AG04449 (cell line): ENCODE measurements around the gene DUSP19.

Source experiments
- CTCF ChIA-PET: fragments of 350-600 bp; formaldehyde crosslinking; extraction: SDS; loops from one replicate; lab custom pipeline; 2021; ENCODE audit warnings: antibody characterized with exemption; lab: Yijun Ruan, JAX
- POLR2A ChIA-PET: fragments of 400-600, 350-600 bp; formaldehyde crosslinking; extraction: SDS; loops from one replicate; lab custom pipeline; 2020; ENCODE audit warnings: antibody characterized with exemption, inconsistent platforms; lab: Yijun Ruan, JAX
- DNase-seq: peaks from one replicate; pipeline ENCODE4 v3.0.0-alpha.2; 2010; ENCODE audit warnings: low read depth, low spot score
- H3K4me3 ChIP-seq: 2 replicates; pipeline ENCODE4 v1.5.1; 2011; ENCODE audit warnings: low read depth, mild to moderate bottlenecking, control low read depth, low read length
- CTCF ChIP-seq: IDR thresholded peaks from one replicate; pipeline ENCODE4 v1.5.1; 2011; ENCODE audit warnings: mild to moderate bottlenecking, moderate library complexity, low read length, control low read depth, inconsistent platforms; ENCODE audit not compliant: insufficient read depth; ENCODE audit errors: missing control alignments

The DUSP19 gene

GRCh38 chr2:183078464-183079138 is at the start of gene DUSP19:
Gene DUSP19 (plus strand): TSS chr2:183078747. CDS start chr2:183078934, 187 bp downstream.
- H3K4me3 ChIP-seq: peak within 1 kb of the TSS; percentile 70
- ChIA-PET POLR2A (interaction anchor here (0.6 to 1.9 kb wide), 5 partner anchors 16 to 71 kb away, joined by 3 to 6 read pairs (median 4); no protein-coding TSS in a partner anchor), CTCF (interaction anchor here (0.8 to 5.5 kb wide), 5 partner anchors 10 to 170 kb away, joined by 3 to 30 read pairs (median 4); no protein-coding TSS in a partner anchor)
- TF ChIP-seq CTCF: no peak
- DNase-seq: no peak

- no peak overlapping the region for H3K4me3 ChIP-seq
- DNase-seq: no peak
- no peak for TF ChIP-seq CTCF
- ChIA-PET POLR2A (no interaction called here), CTCF (interaction anchor here (0.6 to 1.2 kb wide), 2 partner anchors 41 to 244 kb away, joined by 3 to 4 read pairs; no protein-coding TSS in a partner anchor)
These were observed 49.3 kb upstream of the DUSP19 start for GRCh38 chr2:183029219-183029618.

GRCh38 chr2:183031911-183032794 is 46.4 kb upstream of the DUSP19 start:
- DNase-seq: no peak
- TF ChIP-seq CTCF: no peak
- H3K4me3 ChIP-seq: no peak overlapping the region
- CTCF ChIA-PET: interaction anchor here (1.3 kb wide), 1 partner anchor 50 kb away, joined by 3 read pairs; no protein-coding TSS in a partner anchor
- POLR2A ChIA-PET: interaction anchor here (0.6 kb wide), 1 partner anchor 93 kb away, joined by 4 read pairs; no protein-coding TSS in a partner anchor

- TF ChIP-seq CTCF: no peak
- POLR2A ChIA-PET: no interaction called here
- no peak for DNase-seq
- H3K4me3 ChIP-seq: no peak overlapping the region
- CTCF ChIA-PET: no interaction called here
These were observed 44.6 kb upstream of the DUSP19 start for GRCh38 chr2:183033951-183034350.

- CTCF ChIA-PET: no interaction called here
- POLR2A ChIA-PET: interaction anchor here (1.0 kb wide), 1 partner anchor 44 kb away, joined by 3 read pairs; the partner anchor contains the start of gene DUSP19
- no peak overlapping the region for H3K4me3 ChIP-seq
- no peak for DNase-seq
- no peak for TF ChIP-seq CTCF
These were observed 43.7 kb upstream of the DUSP19 start for GRCh38 chr2:183034806-183035205.
